Esophagus muscularis mucosa (tissue), 4 donors: Measurements from ENCODE around the gene OTP.

ENCODE experiments used
- CTCF ChIP-seq, 3 experiments: fragments of 200-600 bp in 2 of 3; fragments of 450-650 bp in 1 of 3; sonication (generic) in 2 of 3; IDR thresholded peaks; one replicate each; pipeline ENCODE4 v1.5.1; 2017 to 2019; ENCODE audit warnings: antibody characterized with exemption in 3 of 3, mild to moderate bottlenecking in 2 of 3, moderate library complexity in 1 of 3
- EP300 ChIP-seq: sonication (generic); formaldehyde crosslinking; IDR thresholded peaks from one replicate; pipeline ENCODE4 v1.6.1; 2017; ENCODE audit warnings: antibody characterized with exemption
- POLR2A ChIP-seq: fragments of 450-650 bp; IDR thresholded peaks from one replicate; pipeline ENCODE4 v1.6.1; 2017; ENCODE audit warnings: antibody characterized with exemption, moderate library complexity, mild to moderate bottlenecking, low read depth
- POLR2AphosphoS5 ChIP-seq, 2 donors: sonication (generic); formaldehyde crosslinking; IDR thresholded peaks; one replicate each; pipeline ENCODE4 v1.6.1; 2017; ENCODE audit warnings: antibody characterized with exemption in 2 of 2

- TF ChIP-seq POLR2AphosphoS5 (IDR thresholded peaks at IDR 0.05) (no peak), POLR2A (no peak), CTCF (IDR thresholded peaks at IDR 0.05) (no peak), EP300 (no peak)
Observed at GRCh38 chr5:77650686-77651085, 12.2 kb upstream of the OTP start.
